Body of pancreas (tissue), 4 donors: ENCODE data around the gene PDE4D.

ENCODE experiments used
- POLR2A ChIP-seq, 3 donors: fragments of 450-650 bp; IDR thresholded peaks; one replicate each; pipeline ENCODE4 v1.6.1; 2016; ENCODE audit warnings: antibody characterized with exemption in 3 of 3, mild to moderate bottlenecking in 2 of 3
- TF ChIP-seq, protein P1 (sequence below), 7 experiments: fragments of 450-650 bp in 4 of 7; fragments of 200-600 bp in 3 of 7; sonication (generic) in 3 of 7; IDR thresholded peaks; one replicate each; pipeline ENCODE4 v1.5.1; 2016 to 2019; ENCODE audit warnings: antibody characterized with exemption in 7 of 7

DNA sequence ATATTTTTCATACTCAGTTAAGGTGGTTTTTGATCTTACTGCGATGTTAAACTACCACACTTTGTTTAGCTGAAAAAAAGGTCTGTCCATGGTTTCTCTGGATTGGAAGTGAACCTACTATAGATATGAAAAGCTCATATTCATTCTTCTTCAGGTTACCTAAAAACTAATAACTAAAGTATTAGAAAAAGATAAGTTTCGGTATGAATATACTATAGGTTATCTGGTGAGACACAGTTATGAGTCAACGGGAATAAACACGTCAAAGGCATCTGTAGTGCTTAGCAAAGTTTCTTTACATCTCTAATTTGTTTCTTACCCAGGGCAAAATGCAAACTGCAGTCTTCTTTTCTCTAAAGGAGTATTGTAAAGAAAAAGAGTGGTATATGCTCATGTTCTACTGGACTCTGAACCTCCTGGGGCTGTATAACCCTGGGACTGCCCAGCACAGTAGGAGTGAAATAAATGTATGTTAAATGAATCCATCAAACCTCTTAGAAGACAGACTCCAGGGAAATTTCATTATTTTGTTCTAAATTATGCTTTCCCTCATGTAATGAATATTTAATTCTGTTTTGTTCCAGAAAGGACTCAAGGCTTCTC is 521.9 kb downstream of the PDE4D start:
- TF ChIP-seq, protein P1, sequence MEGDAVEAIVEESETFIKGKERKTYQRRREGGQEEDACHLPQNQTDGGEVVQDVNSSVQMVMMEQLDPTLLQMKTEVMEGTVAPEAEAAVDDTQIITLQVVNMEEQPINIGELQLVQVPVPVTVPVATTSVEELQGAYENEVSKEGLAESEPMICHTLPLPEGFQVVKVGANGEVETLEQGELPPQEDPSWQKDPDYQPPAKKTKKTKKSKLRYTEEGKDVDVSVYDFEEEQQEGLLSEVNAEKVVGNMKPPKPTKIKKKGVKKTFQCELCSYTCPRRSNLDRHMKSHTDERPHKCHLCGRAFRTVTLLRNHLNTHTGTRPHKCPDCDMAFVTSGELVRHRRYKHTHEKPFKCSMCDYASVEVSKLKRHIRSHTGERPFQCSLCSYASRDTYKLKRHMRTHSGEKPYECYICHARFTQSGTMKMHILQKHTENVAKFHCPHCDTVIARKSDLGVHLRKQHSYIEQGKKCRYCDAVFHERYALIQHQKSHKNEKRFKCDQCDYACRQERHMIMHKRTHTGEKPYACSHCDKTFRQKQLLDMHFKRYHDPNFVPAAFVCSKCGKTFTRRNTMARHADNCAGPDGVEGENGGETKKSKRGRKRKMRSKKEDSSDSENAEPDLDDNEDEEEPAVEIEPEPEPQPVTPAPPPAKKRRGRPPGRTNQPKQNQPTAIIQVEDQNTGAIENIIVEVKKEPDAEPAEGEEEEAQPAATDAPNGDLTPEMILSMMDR (IDR thresholded peaks at IDR 0.05): no peak
- no peak for TF ChIP-seq POLR2A (IDR thresholded peaks at IDR 0.05)
